H9 (cell line): ENCODE data around the gene PTPRN2. TPM values are rescaled to one million over a fixed set of nuclear protein-coding genes. Genes with fewer than 3 reads are reported as not detected.

Source experiments
- DNase-seq: peaks from one replicate; pipeline ENCODE4 v3.0.0-alpha.2; 2017
- H2AFZ ChIP-seq: one replicate; pipeline ENCODE4 v1.6.1; 2013; ENCODE audit warnings: mild to moderate bottlenecking, low read length, control low read depth, moderate library complexity
- H2AK5ac ChIP-seq: 2 replicates; pipeline ENCODE4 v1.6.1; 2013; ENCODE audit warnings: low read length, control low read depth, mixed read lengths; ENCODE audit not compliant: insufficient read length
- H2BK120ac ChIP-seq: one replicate; pipeline ENCODE4 v1.6.1; 2013; ENCODE audit warnings: low read depth, mild to moderate bottlenecking, low read length, control low read depth, inconsistent platforms; ENCODE audit not compliant: poor library complexity, severe bottlenecking
- H2BK12ac ChIP-seq: 2 replicates; pipeline ENCODE4 v1.6.1; 2013; ENCODE audit warnings: low read length, control low read depth, mixed read lengths, low read depth; ENCODE audit not compliant: insufficient read length
- H2BK15ac ChIP-seq: 2 replicates; pipeline ENCODE4 v1.6.1; 2013; ENCODE audit warnings: low read depth, low read length, control low read depth
- H2BK20ac ChIP-seq: one replicate; pipeline ENCODE4 v1.6.1; 2013; ENCODE audit warnings: low read depth, mild to moderate bottlenecking, low read length, control low read depth, inconsistent platforms; ENCODE audit not compliant: poor library complexity, severe bottlenecking
- H2BK5ac ChIP-seq: 2 replicates; pipeline ENCODE4 v1.6.1; 2013; ENCODE audit warnings: low read length, control low read depth, mixed read lengths; ENCODE audit not compliant: insufficient read length
- H3K14ac ChIP-seq: 2 replicates; pipeline ENCODE4 v1.6.1; 2013; ENCODE audit warnings: low read length, control low read depth; ENCODE audit not compliant: insufficient read depth
- H3K18ac ChIP-seq: 2 replicates; pipeline ENCODE4 v1.6.1; 2013; ENCODE audit warnings: low read depth, mild to moderate bottlenecking, mixed read lengths, low read length, control low read depth; ENCODE audit not compliant: insufficient read length
- H3K23ac ChIP-seq: 2 replicates; pipeline ENCODE4 v1.6.1; 2013; ENCODE audit warnings: low read length, control low read depth, mixed read lengths, low read depth; ENCODE audit not compliant: insufficient read length
- H3K23me2 ChIP-seq: 2 replicates; pipeline ENCODE4 v1.6.1; 2013; ENCODE audit warnings: low read depth, mild to moderate bottlenecking, mixed read lengths, low read length, control low read depth; ENCODE audit not compliant: insufficient read length, poor library complexity, severe bottlenecking
- H3K27ac ChIP-seq: 2 replicates; pipeline ENCODE4 v1.5.1; 2013; ENCODE audit warnings: low read length, control low read depth, mixed read lengths, low read depth; ENCODE audit not compliant: insufficient read length
- H3K27me3 ChIP-seq: 2 replicates; pipeline ENCODE4 v1.6.1; 2013; ENCODE audit warnings: low read length, control low read depth, inconsistent platforms; ENCODE audit not compliant: insufficient read depth
- H3K4ac ChIP-seq: 2 replicates; pipeline ENCODE4 v1.6.1; 2013; ENCODE audit warnings: low read depth, mild to moderate bottlenecking, control low read depth, inconsistent platforms, low read length, moderate library complexity
- H3K4me1 ChIP-seq: 2 replicates; pipeline ENCODE4 v1.6.1; 2013; ENCODE audit warnings: low read length, control low read depth, inconsistent platforms; ENCODE audit not compliant: insufficient read depth
- H3K4me2 ChIP-seq: 2 replicates; pipeline ENCODE4 v1.6.1; 2013; ENCODE audit warnings: low read length, control low read depth, mixed read lengths; ENCODE audit not compliant: insufficient read length, insufficient read depth
- H3K56ac ChIP-seq: 2 replicates; pipeline ENCODE4 v1.6.1; 2013; ENCODE audit warnings: low read depth, mild to moderate bottlenecking, mixed read lengths, low read length, control low read depth; ENCODE audit not compliant: insufficient read length
- H3K79me1 ChIP-seq: 2 replicates; pipeline ENCODE4 v1.6.1; 2013; ENCODE audit warnings: low read depth, mild to moderate bottlenecking, moderate library complexity, low read length, control low read depth, inconsistent platforms; ENCODE audit not compliant: insufficient read depth, poor library complexity, severe bottlenecking
- H3K79me2 ChIP-seq: 2 replicates; pipeline ENCODE4 v1.6.1; 2013; ENCODE audit warnings: low read length, control low read depth, inconsistent platforms; ENCODE audit not compliant: insufficient read depth
- H3K9ac ChIP-seq: 2 replicates; pipeline ENCODE4 v1.6.1; 2013; ENCODE audit warnings: low read length, control low read depth, mixed read lengths; ENCODE audit not compliant: insufficient read length; ENCODE audit errors: extremely low read depth
- H3K9me3 ChIP-seq: one replicate; pipeline ENCODE4 v1.6.1; 2013; ENCODE audit warnings: low read depth, low read length, inconsistent platforms; ENCODE audit not compliant: control insufficient read depth
- H3T11ph ChIP-seq: one replicate; pipeline ENCODE4 v1.6.1; 2013; ENCODE audit warnings: mild to moderate bottlenecking, low read length, control low read depth, inconsistent platforms
- H4K20me1 ChIP-seq: one replicate; pipeline ENCODE4 v1.6.1; 2013; ENCODE audit not compliant: control insufficient read depth, insufficient read length, insufficient read depth
- H4K5ac ChIP-seq: 2 replicates; pipeline ENCODE4 v1.6.1; 2013; ENCODE audit warnings: low read depth, mild to moderate bottlenecking, mixed read lengths, low read length, control low read depth; ENCODE audit not compliant: insufficient read length
- H4K8ac ChIP-seq: replicated peaks from 2 replicates; pipeline ENCODE4 v1.6.1; 2013; ENCODE audit warnings: low read length, control low read depth, mixed read lengths, low read depth; ENCODE audit not compliant: insufficient read length
- H4K91ac ChIP-seq: 2 replicates; pipeline ENCODE4 v1.6.1; 2013; ENCODE audit warnings: low read depth, mild to moderate bottlenecking, moderate library complexity, mixed read lengths, low read length, control low read depth; ENCODE audit not compliant: insufficient read length
- H3K27ac Mint-ChIP-seq, 3 experiments: 2 replicates in 2 of 3; 3 replicates in 1 of 3; pipeline ENCODE4 v1.8.0; 2020 to 2021; ENCODE audit warnings: mixed read lengths in 3 of 3, mild to moderate bottlenecking in 1 of 3, moderate library complexity in 1 of 3
- H3K27me3 Mint-ChIP-seq: 2 replicates; pipeline ENCODE4 v1.8.0; 2021; ENCODE audit warnings: low read depth, mild to moderate bottlenecking, moderate library complexity, mixed read lengths
- H3K36me3 Mint-ChIP-seq, 3 experiments: 2 replicates in 2 of 3; 3 replicates in 1 of 3; pipeline ENCODE4 v1.8.0; 2020 to 2021; ENCODE audit warnings: low read depth in 3 of 3, mixed read lengths in 3 of 3; ENCODE audit not compliant: insufficient read depth in 1 of 3
- H3K4me1 Mint-ChIP-seq, 2 experiments: 2 replicates each; pipeline ENCODE4 v1.8.0; 2020; ENCODE audit warnings: mixed read lengths in 2 of 2
- H3K4me3 Mint-ChIP-seq, 2 experiments: 2 replicates in 1 of 2; 3 replicates in 1 of 2; pipeline ENCODE4 v1.8.0; 2020 to 2021; ENCODE audit warnings: mild to moderate bottlenecking in 2 of 2, mixed read lengths in 2 of 2, moderate library complexity in 1 of 2
- H3K9me3 Mint-ChIP-seq, 2 experiments: 2 replicates in 1 of 2; 3 replicates in 1 of 2; pipeline ENCODE4 v1.8.0; 2020; ENCODE audit warnings: mild to moderate bottlenecking in 2 of 2, mixed read lengths in 2 of 2, moderate library complexity in 1 of 2
- WGBS: extraction: QIAGEN DNeasy Blood & Tissue Kit; methylation state at CpG from one replicate; pipeline ENCODE4 v1.1.7; 2013; ENCODE audit warnings: missing lambda C conversion rate, low lambda C conversion rate, mixed read lengths; ENCODE audit not compliant: insufficient read length; ENCODE audit errors: extremely low coverage; 5-methylcytosine and 5-hydroxymethylcytosine counted together
- total RNA-seq: library from RNA; stranded (reverse); gene quantifications from 2 replicates; pipeline ENCODE4 v1.2.1, GENCODE V29; 2021
- TF ChIP-seq, protein P1 (sequence below): fragments of 200-600 bp; sonication (generic); conservative IDR thresholded peaks from 3 replicates; pipeline ENCODE4 v1.8.0; 2021; ENCODE audit warnings: antibody characterized with exemption, mild to moderate bottlenecking

PTPRN2 gene
- total RNA-seq, 1 experiment from 2014 or later, result 5.2 TPM

- Histone ChIP-seq H2BK5ac (no peak overlapping the region), H3K9me3 (no peaks in the 10 kb centered on the region), H2BK15ac (no peak overlapping the region), H2BK20ac (no peak overlapping the region), H3T11ph (no peak overlapping the region), H3K14ac (no peak overlapping the region; the same call in 1 of the 2 replicates), H3K4ac (no peak overlapping the region), H2BK12ac (no peak overlapping the region), H4K5ac (no peak overlapping the region), H4K8ac (no peak overlapping the region), H3K18ac (no peak overlapping the region), H3K23ac (no peak overlapping the region), H4K91ac (no peak overlapping the region), H3K23me2 (no peaks in the 10 kb centered on the region), H3K27ac (no peak overlapping the region), H2AK5ac (no peak overlapping the region), H2BK120ac (no peak overlapping the region), H3K79me1 (no peaks in the 10 kb centered on the region), H3K9ac (no peak overlapping the region), H3K27me3 (no peaks in the 10 kb centered on the region), H4K20me1 (no peaks in the 10 kb centered on the region), H2AFZ (no peak overlapping the region), H3K4me2 (no peak overlapping the region), H3K4me1 (peaks cover 4% of the 10 kb centered on the region; the same call in 1 of the 2 replicates), H3K56ac (no peak overlapping the region), H3K79me2 (no peaks in the 10 kb centered on the region)
- peak; percentile 19 for DNase-seq
- H3K27ac Mint-ChIP-seq, result no peak overlapping the region
- H3K9me3 Mint-ChIP-seq, result peaks cover 22% of the 10 kb centered on the region in 2 experiments
- H3K4me1 Mint-ChIP-seq, result peaks cover 23 to 29% of the 10 kb centered on the region in 2 experiments
- H3K4me3 Mint-ChIP-seq, result no peak overlapping the region; a peak in 1 of 5 replicates
- H3K36me3 Mint-ChIP-seq, result peaks cover 8 to 19% (median 13%) of the 10 kb centered on the region in 3 experiments
- TF ChIP-seq, protein P1, sequence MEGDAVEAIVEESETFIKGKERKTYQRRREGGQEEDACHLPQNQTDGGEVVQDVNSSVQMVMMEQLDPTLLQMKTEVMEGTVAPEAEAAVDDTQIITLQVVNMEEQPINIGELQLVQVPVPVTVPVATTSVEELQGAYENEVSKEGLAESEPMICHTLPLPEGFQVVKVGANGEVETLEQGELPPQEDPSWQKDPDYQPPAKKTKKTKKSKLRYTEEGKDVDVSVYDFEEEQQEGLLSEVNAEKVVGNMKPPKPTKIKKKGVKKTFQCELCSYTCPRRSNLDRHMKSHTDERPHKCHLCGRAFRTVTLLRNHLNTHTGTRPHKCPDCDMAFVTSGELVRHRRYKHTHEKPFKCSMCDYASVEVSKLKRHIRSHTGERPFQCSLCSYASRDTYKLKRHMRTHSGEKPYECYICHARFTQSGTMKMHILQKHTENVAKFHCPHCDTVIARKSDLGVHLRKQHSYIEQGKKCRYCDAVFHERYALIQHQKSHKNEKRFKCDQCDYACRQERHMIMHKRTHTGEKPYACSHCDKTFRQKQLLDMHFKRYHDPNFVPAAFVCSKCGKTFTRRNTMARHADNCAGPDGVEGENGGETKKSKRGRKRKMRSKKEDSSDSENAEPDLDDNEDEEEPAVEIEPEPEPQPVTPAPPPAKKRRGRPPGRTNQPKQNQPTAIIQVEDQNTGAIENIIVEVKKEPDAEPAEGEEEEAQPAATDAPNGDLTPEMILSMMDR, result no peak
- peaks cover 14% of the 10 kb centered on the region for H3K27me3 Mint-ChIP-seq
- no CpG with 5 or more reads among the region's 21 CpGs for WGBS
Observed at GRCh38 chr7:157952050-157952667, 635.5 kb downstream of the PTPRN2 start.
